ELF-1 (cell line): ENCODE measurements around the gene CCDC85C.

ENCODE experiments used
- DNase-seq: peaks from one replicate; pipeline ENCODE4 v3.0.0-alpha.2; 2016; ENCODE audit warnings: low read depth, low spot score

CCDC85C gene

DNA sequence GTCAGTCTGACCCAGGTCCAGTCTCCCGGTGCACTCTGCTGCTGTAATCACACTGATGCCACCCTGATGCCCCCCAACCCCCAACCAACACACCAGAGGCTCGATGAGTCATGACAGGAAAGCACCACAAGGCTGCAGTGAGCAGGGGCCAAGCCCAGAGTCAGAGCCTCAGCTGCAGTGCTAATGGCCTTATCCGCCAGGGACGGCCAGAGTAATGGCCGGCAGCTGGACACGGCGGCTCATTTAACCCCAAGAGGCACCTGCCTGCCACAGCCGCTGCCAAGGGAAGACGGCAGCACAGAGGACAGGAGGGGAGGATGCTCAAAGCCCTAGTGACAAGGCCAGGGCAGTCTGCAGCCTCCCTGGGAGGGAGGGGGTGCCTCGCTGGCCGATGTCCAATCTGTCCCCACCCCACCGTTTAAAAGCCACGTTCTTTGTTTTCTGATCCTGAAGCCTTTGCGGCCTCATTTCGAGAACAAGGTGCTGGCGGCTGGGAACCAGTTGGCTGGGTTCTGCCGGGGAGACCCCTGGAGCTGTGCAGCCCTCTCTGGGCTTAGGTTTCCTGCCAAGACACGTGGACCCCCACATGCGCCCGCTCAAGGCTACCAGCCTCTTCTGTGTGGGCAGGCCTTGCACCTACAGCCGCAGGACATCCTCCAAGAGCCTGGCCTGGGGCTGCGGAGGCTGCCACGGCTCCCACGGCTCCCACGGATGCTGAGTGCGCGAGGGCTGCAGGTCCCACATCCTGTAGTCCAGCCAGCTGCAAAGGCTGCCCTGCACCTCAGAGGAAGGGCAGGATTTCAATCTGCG, 13.1 kb downstream of the CCDC85C start:
- no peak for DNase-seq

GRCh38 chr14:99589651-99590530, 14.1 kb downstream of the CCDC85C start:
- DNase-seq: no peak

DNA sequence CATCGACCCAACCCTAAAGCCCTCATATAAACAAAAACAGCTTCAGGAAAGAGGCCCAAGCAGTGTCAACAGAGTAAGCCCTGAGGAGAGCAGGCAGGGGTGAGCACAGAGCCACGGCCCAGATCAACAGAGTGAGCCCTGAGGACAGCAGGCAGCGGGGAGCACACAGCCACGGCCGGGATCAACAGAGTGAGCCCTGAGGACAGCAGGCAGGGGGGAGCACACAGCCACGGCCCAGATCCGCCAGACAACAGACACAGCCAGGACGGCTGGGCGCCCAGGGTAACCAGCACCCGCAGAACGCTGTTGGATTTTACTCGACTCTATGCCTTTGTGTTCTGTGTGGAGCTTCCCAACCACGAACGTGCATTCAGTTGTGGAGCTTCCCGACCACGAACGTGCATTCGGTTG, 15.0 kb downstream of the CCDC85C start:
- peak; percentile 81 for DNase-seq

- DNase-seq: no peak
Observed at GRCh38 chr14:99587460-99588278, 16.3 kb downstream of the CCDC85C start.

DNA sequence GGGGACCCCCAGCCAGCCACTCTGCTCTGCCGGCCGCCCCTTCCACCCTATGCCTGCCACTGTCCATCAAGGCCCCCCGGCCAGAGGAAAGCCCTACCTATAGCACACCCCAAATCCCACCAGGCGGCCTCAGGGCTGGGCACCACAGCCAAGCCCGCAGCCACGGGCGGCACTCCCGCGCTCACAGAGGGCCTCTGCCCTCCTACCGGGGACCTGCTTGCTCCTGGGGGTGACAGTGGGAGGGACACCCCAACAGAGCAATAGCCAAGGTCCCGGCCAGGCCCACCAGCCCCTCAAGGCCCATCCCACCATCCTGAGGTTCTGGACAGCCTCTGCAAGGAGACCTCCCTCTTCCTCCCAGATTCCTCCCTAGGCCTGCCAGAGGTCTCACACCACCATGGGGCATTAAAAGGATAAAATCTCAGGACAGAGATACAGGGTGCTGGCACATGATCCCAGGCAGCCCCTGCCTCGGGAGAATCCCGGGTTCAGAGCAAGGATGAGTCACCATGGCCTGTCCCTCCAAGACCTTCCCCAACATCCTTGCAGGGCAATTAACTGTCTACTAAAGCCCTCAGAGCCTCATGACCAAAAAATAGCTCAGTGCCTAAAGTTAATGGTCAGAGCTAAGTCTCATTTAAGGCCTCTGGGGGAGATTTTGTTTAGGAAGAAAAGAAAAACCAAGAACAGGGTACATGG, 17.1 kb downstream of the CCDC85C start:
- DNase-seq: no peak

DNA sequence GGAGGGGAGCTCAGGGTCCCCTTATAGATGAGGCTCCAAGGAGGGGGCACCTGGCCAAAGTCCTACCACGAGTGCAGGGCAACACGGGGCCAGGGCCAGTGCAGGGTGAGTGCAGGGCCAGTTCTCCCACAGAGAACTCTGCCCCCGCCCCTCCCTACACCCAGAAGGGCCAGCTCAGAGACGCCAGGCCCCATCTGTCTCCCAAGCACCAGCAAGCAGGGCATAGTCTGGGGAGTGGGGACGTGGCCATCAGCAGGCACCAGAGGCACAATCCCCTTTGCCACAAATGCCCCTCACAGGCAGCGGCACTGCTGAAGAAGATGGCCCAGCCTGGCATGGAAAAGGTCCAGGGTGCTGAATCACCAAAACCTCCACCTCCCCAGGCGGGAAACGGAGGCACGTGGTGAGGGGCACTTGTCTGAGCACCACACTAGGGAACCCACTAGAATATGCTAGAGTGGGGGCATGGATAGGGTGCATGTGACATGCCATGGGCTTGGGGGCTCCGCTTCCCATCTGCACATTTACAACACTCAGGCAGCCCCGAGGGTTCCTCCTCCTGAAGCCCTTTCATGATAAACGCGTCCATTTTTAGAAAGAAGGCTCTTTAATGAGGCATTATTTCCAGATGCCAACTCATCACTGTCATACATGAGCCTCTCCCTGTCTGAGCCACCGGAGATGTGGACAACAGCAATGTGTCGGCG, 17.8 kb downstream of the CCDC85C start:
- DNase-seq: no peak

- no peak for DNase-seq
Observed at GRCh38 chr14:99584823-99585222, 19.2 kb downstream of the CCDC85C start.

GRCh38 chr14:99581938-99582337, 22.1 kb downstream of the CCDC85C start:
- no peak for DNase-seq

DNA sequence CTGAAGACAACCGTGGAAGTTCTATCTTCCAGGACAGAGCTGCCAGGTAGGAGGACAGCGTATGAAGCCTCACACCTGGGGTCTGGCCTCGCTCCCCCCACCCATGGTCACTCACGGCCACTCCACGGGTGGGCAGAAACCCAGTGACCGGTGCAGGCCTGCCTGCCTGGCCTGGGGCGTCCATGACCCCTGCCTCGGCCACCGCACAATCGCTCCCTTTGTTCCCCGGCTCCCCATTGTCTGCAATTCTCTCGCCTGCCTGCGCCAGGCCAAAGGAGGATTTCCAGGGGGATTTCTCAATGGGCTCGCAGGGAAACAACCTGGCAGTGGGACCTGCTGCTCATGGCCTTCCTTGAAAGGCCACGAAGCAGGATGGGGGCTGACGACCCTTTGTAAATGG, 22.6 kb downstream of the CCDC85C start:
- no peak for DNase-seq

- peak; percentile 95 for DNase-seq
Observed at GRCh38 chr14:99579903-99580571, 24.0 kb downstream of the CCDC85C start.

DNA sequence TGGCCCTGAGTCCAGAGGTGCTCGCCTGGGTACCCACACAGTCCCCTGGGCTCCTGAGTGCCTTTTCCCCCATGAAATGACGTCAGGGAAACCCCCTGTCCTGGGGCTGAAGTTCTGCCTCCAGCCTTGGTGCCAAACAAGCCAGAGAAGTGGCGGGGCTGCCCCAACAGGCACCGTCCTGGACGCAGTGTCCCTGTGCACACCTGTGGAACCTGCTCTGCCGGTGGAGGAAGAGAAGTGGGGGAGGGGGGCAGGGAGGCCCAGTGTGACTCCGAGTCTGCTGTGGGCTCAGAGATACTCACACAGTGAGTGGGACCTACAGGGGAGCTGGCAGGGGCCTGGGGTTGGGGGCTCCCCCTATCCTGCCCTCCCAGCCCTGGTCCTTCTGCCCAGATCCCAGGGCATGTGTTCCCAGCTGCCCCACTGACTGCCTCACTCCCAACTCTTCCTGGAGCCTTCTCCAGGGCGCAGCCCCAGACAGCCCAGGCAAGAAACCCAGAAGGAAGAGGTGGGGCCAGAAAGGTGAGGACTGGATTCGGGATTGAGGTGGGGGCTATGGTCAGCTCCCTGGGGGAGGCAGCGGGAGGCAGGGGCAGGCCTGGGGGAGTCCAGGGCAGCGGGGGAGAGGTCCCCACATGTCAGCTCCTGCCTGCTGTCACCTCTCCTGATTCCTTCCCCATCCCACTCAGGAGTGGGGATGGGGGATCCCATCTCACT, 24.7 kb downstream of the CCDC85C start:
- DNase-seq: peak; percentile 71

DNA sequence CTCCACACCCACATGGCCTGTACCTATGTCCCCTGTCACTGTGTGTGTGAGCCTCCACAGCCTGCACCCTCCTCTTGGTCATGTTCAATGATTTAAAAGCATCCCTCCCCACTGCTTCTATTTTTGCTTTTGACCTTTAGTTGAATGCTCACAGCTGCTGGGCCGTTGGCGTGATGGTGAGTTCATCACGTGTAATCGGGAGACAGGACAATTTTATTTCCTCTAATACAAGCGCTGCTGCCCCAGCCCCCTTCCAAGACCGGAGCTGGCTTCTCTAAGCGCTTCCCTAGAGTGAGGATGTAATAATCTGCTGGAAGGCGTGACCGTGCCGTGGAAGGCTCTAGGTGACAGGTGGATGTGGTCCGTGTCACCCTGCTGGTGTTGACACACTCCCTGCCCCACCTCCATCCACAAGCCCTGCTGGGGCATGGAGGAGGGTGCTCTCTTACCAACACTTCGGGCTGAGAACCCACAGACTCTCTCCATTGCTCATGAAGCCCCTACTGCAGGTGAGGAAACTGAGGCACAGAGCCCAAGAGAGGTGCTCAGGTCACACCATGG, 25.4 kb downstream of the CCDC85C start:
- no peak for DNase-seq

GRCh38 chr14:99576761-99577705, 27.0 kb downstream of the CCDC85C start:
- no peak for DNase-seq

DNA sequence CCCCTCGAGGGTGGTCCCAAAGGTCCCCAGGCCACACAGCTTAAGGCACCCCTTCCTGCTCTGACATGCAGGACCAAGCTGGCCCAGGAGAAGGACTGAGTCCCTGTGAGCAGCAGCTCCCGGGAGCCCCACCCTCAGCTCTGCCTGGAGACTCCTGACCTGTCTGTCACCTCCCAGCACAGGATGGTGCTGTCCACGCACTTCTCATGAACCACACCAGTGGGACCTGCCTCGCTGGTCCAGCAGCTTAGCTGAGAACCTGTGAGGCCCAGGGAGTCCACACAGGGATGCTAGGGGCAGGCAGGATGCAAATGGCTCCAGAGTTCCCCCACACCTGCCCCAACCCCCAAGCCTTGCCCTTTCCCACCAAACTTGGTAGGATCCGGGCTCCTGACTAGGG, 27.7 kb downstream of the CCDC85C start:
- DNase-seq: no peak

GRCh38 chr14:99575043-99576023, 28.7 kb downstream of the CCDC85C start:
- DNase-seq: peak; percentile 64

DNA sequence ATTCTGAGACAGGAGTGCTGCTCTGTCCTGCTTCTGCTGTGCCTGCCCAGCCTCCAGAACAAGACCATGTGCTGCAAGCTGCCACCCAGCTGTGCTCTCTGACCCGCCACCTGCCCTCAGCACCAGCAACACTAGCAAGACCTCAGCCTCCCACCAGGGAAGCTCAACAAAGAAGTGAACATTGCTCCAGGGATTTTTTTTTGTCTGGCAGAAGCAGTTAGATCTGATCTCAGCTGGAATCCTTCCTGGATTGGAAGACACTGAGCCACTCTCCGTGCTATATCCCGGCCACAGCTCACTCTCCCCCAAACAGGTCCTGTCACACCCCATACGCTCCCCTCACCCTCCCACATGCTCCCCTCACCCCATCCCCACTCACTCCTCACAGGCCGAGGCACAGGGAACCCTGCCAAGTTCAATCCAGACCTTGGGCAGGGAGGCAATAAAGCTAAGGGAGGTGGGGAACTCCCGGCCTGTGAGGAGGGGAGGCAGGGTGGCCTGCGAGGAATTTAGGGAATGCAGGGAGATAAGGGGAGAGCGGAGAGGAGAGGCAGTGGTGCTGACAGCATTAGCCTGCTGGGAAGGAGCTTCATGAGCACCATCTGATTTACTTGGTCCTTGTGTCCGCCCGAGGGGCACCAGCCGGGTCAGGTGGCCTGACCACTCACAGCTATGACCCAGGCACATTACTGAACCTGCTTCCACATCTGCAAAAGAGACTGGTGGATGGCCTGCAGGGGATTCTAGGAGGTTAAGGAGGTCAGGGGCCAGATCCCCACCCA, 29.7 kb downstream of the CCDC85C start:
- peak; percentile 95 for DNase-seq
